HEK293 (cell line): ENCODE data around the gene SMPX.

Experiments used
- BCL11B ChIP-seq: fragments of 450-650 bp; formaldehyde crosslinking; IDR thresholded peaks from 2 replicates; pipeline ENCODE4 v1.5.1; 2016; ENCODE audit warnings: low read depth, missing biosample characterization, missing genetic modification characterization
- BCL6B ChIP-seq: fragments of 450-650 bp; formaldehyde crosslinking; IDR thresholded peaks from 2 replicates; pipeline ENCODE4 v1.5.1; 2017; ENCODE audit warnings: missing biosample characterization, missing genetic modification characterization
- CTCF ChIP-seq: fragments of 450-650 bp; formaldehyde crosslinking; IDR thresholded peaks from 2 replicates; pipeline ENCODE4 v1.5.1; 2016; ENCODE audit warnings: missing biosample characterization, missing genetic modification characterization
- GLI2 ChIP-seq: fragments of 450-650 bp; formaldehyde crosslinking; IDR thresholded peaks from 2 replicates; pipeline ENCODE4; 2017; ENCODE audit warnings: missing biosample characterization, missing genetic modification characterization, low read depth, borderline replicate concordance
- HIC1 ChIP-seq: fragments of 450-650 bp; formaldehyde crosslinking; IDR thresholded peaks from 2 replicates; pipeline ENCODE4 v1.5.1; 2016; ENCODE audit warnings: missing biosample characterization, missing genetic modification characterization
- HOXA7 ChIP-seq: sonication (generic); formaldehyde crosslinking; IDR thresholded peaks from 2 replicates; pipeline ENCODE4 v1.8.1; 2022; ENCODE audit warnings: missing genetic modification reagents, borderline replicate concordance
- KLF7 ChIP-seq: fragments of 450-650 bp; formaldehyde crosslinking; IDR thresholded peaks from 2 replicates; pipeline ENCODE4 v1.5.1; 2016; ENCODE audit warnings: missing biosample characterization, missing genetic modification characterization, borderline replicate concordance
- KLF8 ChIP-seq: fragments of 450-650 bp; formaldehyde crosslinking; IDR thresholded peaks from 2 replicates; pipeline ENCODE4 v1.5.1; 2016; ENCODE audit warnings: missing biosample characterization, missing genetic modification characterization
- MYNN ChIP-seq: fragments of 450-650 bp; formaldehyde crosslinking; IDR thresholded peaks from 2 replicates; pipeline ENCODE4 v1.5.1; 2016; ENCODE audit warnings: missing biosample characterization, missing genetic modification characterization, borderline replicate concordance
- OVOL3 ChIP-seq: fragments of 450-650 bp; formaldehyde crosslinking; IDR thresholded peaks from 2 replicates; pipeline ENCODE4 v1.5.1; 2016; ENCODE audit warnings: missing biosample characterization, missing genetic modification characterization
- PBX3 ChIP-seq: sonication (generic); formaldehyde crosslinking; IDR thresholded peaks from 2 replicates; pipeline ENCODE4 v1.8.1; 2022; ENCODE audit warnings: mild to moderate bottlenecking, moderate library complexity, missing genetic modification reagents
- TSHZ1 ChIP-seq: fragments of 450-650 bp; formaldehyde crosslinking; IDR thresholded peaks from 2 replicates; pipeline ENCODE4 v1.5.1; 2016; ENCODE audit warnings: missing biosample characterization, missing genetic modification characterization, borderline replicate concordance
- WT1 ChIP-seq: fragments of 450-650 bp; formaldehyde crosslinking; IDR thresholded peaks from 2 replicates; pipeline ENCODE4 v1.5.1; 2016; ENCODE audit warnings: missing biosample characterization, missing genetic modification characterization
- ZBTB48 ChIP-seq: fragments of 450-650 bp; formaldehyde crosslinking; IDR thresholded peaks from 2 replicates; pipeline ENCODE4 v1.5.1; 2016; ENCODE audit warnings: missing biosample characterization, missing genetic modification characterization
- ZNF138 ChIP-seq: fragments of 450-650 bp; formaldehyde crosslinking; IDR thresholded peaks from 2 replicates; pipeline ENCODE4 v1.5.1; 2016; ENCODE audit warnings: missing biosample characterization, missing genetic modification characterization, borderline replicate concordance
- ZNF223 ChIP-seq: fragments of 450-650 bp; formaldehyde crosslinking; IDR thresholded peaks from 2 replicates; pipeline ENCODE4 v1.5.1; 2016; ENCODE audit warnings: missing biosample characterization, missing genetic modification characterization
- ZNF239 ChIP-seq: fragments of 450-650 bp; formaldehyde crosslinking; IDR thresholded peaks from 2 replicates; pipeline ENCODE4 v1.5.1; 2016; ENCODE audit warnings: missing biosample characterization, missing genetic modification characterization
- ZNF274 ChIP-seq, 2 experiments: fragments of 200-500 bp in 1 of 2; fragments of 450-650 bp in 1 of 2; sonication (Bioruptor generic) in 1 of 2; formaldehyde crosslinking in 1 of 2; IDR thresholded peaks; 2 replicates each; pipeline versions ENCODE4 v1.5.1 to v1.6.1; 2014 to 2016; ENCODE audit warnings: borderline replicate concordance in 1 of 2, inconsistent platforms in 1 of 2, low read length in 1 of 2, missing biosample characterization in 1 of 2, missing genetic modification characterization in 1 of 2
- ZNF302 ChIP-seq: fragments of 450-650 bp; formaldehyde crosslinking; IDR thresholded peaks from 2 replicates; pipeline ENCODE4 v1.5.1; 2016; ENCODE audit warnings: missing biosample characterization, missing genetic modification characterization, low read depth
- ZNF362 ChIP-seq: fragments of 450-650 bp; formaldehyde crosslinking; IDR thresholded peaks from 2 replicates; pipeline ENCODE4 v1.5.1; 2016; ENCODE audit warnings: missing biosample characterization, missing genetic modification characterization
- ZNF404 ChIP-seq: fragments of 450-650 bp; formaldehyde crosslinking; IDR thresholded peaks from 2 replicates; pipeline ENCODE4 v1.5.1; 2017; ENCODE audit warnings: missing biosample characterization, missing genetic modification characterization
- ZNF473 ChIP-seq: fragments of 450-650 bp; formaldehyde crosslinking; IDR thresholded peaks from 2 replicates; pipeline ENCODE4 v1.5.1; 2017; ENCODE audit warnings: missing biosample characterization, missing genetic modification characterization
- ZNF514 ChIP-seq: fragments of 450-650 bp; formaldehyde crosslinking; IDR thresholded peaks from 2 replicates; pipeline ENCODE4 v1.5.1; 2016; ENCODE audit warnings: missing biosample characterization, missing genetic modification characterization
- ZNF660 ChIP-seq: fragments of 450-650 bp; IDR thresholded peaks from 2 replicates; pipeline ENCODE4 v1.5.1; 2018; ENCODE audit warnings: missing biosample characterization, mild to moderate bottlenecking, missing genetic modification characterization
- ZNF707 ChIP-seq: fragments of 450-650 bp; formaldehyde crosslinking; IDR thresholded peaks from 2 replicates; pipeline ENCODE4 v1.5.1; 2016; ENCODE audit warnings: missing biosample characterization, missing genetic modification characterization
- ZNF747 ChIP-seq: fragments of 450-650 bp; formaldehyde crosslinking; IDR thresholded peaks from 2 replicates; pipeline ENCODE4 v1.5.1; 2016; ENCODE audit warnings: missing biosample characterization, missing genetic modification characterization
- ZNF837 ChIP-seq: fragments of 450-650 bp; formaldehyde crosslinking; IDR thresholded peaks from 2 replicates; pipeline ENCODE4 v1.5.1; 2016; ENCODE audit warnings: missing biosample characterization, missing genetic modification characterization

SMPX gene

GRCh38 chrX:21800344-21800770 lies 42.4 kb upstream of the SMPX start (continued):
- TF ChIP-seq TSHZ1 (tag by site-specific recombination) (no peak), GLI2 (tag by site-specific recombination) (no peak; the same call in 1 of the 2 replicates), ZNF138 (tag by site-specific recombination) (no peak), ZNF660 (no peak), ZNF837 (tag by site-specific recombination) (no peak), ZNF707 (tag by site-specific recombination) (no peak), ZNF404 (tag by site-specific recombination) (no peak), ZBTB48 (tag by site-specific recombination) (no peak), ZNF514 (tag by site-specific recombination) (no peak), ZNF362 (tag by site-specific recombination) (no peak), BCL6B (tag by site-specific recombination) (no peak), ZNF473 (no peak), ZNF274 (IDR thresholded peaks at IDR 0.05; ENCODE audit: low read length) (no peak), ZNF274 (tag by site-specific recombination; IDR thresholded peaks at IDR 0.05; ENCODE audit: borderline replicate concordance) (no peak), PBX3 (CRISPR knock-in tag) (no peak), CTCF (tag by site-specific recombination) (no peak), HOXA7 (no peak), KLF8 (peak; percentile 76), ZNF239 (tag by site-specific recombination) (no peak), KLF7 (no peak), OVOL3 (no peak), MYNN (tag by site-specific recombination) (no peak), ZNF747 (no peak), ZNF302 (tag by site-specific recombination) (no peak), WT1 (tag by site-specific recombination) (no peak), HIC1 (tag by site-specific recombination) (peak; percentile 45; the same call in 1 of the 2 replicates), BCL11B (tag by site-specific recombination) (no peak), ZNF223 (no peak)
